ENCODE measurements around the gene CCNI.
"Not testable (repeated sequence)": the region's sequence is repeated elsewhere in the genome, so short reads cannot be mapped to it uniquely, and the experiment has no call there.

Gene CCNI

DNA sequence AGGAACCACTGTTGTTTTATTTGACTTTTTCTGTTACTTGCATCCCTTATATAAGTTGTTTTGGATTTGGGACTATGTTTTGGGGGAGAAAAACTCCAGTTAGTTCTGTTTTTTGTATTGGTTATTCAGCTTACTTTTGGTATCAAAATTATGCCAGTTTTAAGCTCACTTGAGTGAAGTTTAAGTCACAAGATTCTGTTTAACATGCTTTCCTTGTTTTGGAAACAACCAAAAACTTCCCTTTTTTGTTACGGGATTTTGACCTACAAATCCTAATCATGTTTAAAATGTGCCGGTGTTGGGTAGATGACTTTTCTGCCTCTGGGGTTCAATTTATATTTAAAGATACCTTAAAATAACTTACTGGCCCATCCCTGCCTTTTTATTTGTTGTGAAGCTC lies 36.0 kb downstream of the CCNI start:
- DNase-seq (ENCODE audit: low spot score) = no peak

GRCh38 chr4:77037736-77038135 lies 38.1 kb downstream of the CCNI start:
- no peak for DNase-seq (ENCODE audit: low spot score)

- DNase-seq (ENCODE audit: low spot score) = not testable (repeated sequence)
Observed at GRCh38 chr4:77037168-77037567, 38.6 kb downstream of the CCNI start.

- DNase-seq (ENCODE audit: low spot score) = no peak
Observed at GRCh38 chr4:77036206-77036605, 39.6 kb downstream of the CCNI start.

GRCh38 chr4:77035153-77035552 lies 40.6 kb downstream of the CCNI start:
- no peak for DNase-seq (ENCODE audit: low spot score)

GRCh38 chr4:77031544-77031943 lies 44.2 kb downstream of the CCNI start:
- no peak for DNase-seq (ENCODE audit: low spot score)

GRCh38 chr4:77029757-77030156 lies 46.0 kb downstream of the CCNI start:
- DNase-seq (ENCODE audit: low spot score) = not testable (repeated sequence)

DNA sequence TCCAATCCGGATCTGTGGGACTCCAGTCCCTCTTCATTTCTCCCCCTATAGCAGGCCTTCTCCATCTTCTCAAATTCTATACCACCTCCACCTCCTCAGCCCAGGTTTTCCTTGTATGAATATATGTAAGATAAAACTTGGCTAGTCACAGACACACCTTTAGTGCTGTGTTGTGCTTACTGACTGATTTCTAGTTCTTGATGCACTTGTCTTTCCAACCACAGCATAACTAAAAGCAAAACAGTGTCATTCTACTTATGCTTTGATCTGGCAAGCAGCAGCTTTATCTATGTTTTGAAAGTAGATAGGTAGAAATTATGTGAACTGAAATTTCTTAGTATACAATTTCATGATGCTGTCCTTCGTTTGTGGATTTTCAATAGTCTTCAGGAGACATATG lies 47.5 kb downstream of the CCNI start:
- no peak for DNase-seq (ENCODE audit: low spot score)

GRCh38 chr4:77026322-77026704 lies 49.5 kb downstream of the CCNI start:
- no peak for DNase-seq (ENCODE audit: low spot score)

GRCh38 chr4:77025643-77026321 lies 50.0 kb downstream of the CCNI start:
- DNase-seq (ENCODE audit: low spot score) = no peak

DNA sequence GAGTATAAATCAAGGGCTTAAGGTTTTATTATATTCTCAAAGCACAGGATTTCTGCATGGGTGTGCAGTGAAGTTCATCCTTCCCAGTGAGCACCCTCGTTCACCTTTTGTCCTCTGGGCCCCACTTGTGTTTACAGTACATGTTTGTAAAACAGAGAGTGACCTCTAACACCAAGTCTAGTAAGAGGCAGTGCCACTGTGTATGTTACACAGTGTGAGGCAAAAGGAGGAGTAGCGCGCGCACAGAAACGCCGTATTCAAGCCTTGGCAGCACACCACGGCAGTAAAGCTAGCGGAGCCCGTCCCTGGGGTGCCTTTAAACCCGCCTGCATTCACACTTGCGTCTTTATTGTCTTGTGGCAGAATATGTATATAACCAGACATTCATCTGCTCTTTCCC lies 51.9 kb downstream of the CCNI start:
- no peak for DNase-seq (ENCODE audit: low spot score)

GRCh38 chr4:77022560-77023179 lies 53.1 kb downstream of the CCNI start:
- peak; percentile 18 for DNase-seq (ENCODE audit: low spot score)

GRCh38 chr4:77021614-77022089 lies 54.1 kb downstream of the CCNI start:
- DNase-seq (ENCODE audit: low spot score) = peak; percentile 24

- no peak for DNase-seq (ENCODE audit: low spot score)
Observed at GRCh38 chr4:77020017-77020416, 55.8 kb downstream of the CCNI start.

- DNase-seq (ENCODE audit: low spot score) = no peak
Observed at GRCh38 chr4:77015390-77015789, 60.4 kb downstream of the CCNI start.

- DNase-seq (ENCODE audit: low spot score) = no peak
Observed at GRCh38 chr4:77014256-77014655, 61.5 kb downstream of the CCNI start.

DNA sequence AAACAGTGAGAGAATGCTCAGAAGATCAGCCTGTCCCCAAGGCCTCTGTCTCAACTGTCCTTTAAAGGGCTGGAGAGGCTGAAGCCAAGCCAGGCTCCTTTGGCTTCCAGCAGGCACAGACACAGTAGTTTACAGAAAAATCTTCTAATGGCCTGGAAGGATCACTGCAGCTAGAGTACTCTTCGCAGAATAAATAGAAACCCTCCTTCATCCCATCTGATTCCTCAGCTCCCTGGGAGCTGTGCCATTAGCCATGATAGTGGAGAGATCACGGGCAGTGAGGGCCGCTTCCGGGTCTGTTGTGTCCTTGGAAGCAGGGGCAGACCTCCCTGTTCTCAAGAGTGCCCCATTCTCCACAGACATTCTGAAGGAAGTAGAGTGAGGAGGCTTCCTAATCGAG lies 63.1 kb downstream of the CCNI start:
- DNase-seq (ENCODE audit: low spot score) = peak; percentile 8

DNA sequence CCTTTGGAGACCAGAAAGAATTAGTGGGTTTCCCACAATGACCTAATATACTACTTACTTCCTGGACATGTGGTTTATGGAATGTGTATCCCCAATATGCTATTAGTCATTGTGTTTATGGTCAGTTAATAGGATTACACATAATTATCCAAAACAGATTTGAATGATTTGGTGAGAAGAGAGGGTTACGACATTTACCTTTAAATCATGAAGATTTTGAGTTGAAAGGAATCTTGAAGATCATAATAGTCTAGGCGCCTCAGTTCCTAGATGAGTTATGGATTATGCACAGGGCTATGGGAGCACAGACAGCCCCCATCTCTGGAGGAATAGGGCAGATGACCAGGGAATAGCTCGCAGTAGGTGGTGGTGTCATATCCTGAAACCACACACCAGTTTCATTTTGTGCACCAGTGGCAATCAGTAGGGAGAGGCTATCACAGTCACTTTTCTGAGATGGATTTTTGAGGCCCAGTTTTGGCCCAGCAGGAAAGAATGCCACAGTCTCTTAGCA lies 64.9 kb downstream of the CCNI start:
- no peak for DNase-seq (ENCODE audit: low spot score)

- no peak for DNase-seq (ENCODE audit: low spot score)
Observed at GRCh38 chr4:77009511-77010115, 66.2 kb downstream of the CCNI start.

GRCh38 chr4:77007358-77008230 lies 68.2 kb downstream of the CCNI start:
- DNase-seq (ENCODE audit: low spot score) = no peak

- no peak for DNase-seq (ENCODE audit: low spot score)
Observed at GRCh38 chr4:77006753-77007353, 68.9 kb downstream of the CCNI start.

DNA sequence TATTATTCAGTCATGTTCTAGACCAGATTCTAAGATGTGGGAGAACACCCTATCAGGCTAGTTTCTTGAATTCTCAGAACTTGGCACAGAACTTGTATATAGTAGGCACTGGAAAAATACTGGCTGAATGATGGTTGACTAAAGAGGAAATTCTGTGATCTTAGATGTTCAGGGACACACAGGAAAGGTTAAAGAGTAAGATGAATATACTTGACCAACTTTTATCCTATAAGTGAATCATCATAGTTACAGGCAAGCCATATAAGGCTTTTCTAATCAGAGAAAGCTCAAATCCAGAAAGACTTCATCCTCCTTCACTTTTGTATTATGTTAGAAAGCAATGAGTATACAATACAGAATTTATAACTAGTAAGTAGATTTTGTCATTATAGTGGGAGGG lies 72.4 kb downstream of the CCNI start:
- no peak for DNase-seq (ENCODE audit: low spot score)
